Stimulated activated CD4-positive, alpha-beta T cell treated with anti-CD3 and anti-CD28 coated beads, Interleukin-12 subunit alpha, Interleukin-12 subunit beta, amount 100 ng/mL, for 4 hours (primary cell): Measurements from ENCODE around the gene MS4A6E.
A peak's percentile ranks its signal among the peaks of the same experiment; 100 is the strongest.
"Not testable (repeated sequence)": the region's sequence is repeated elsewhere in the genome, so short reads cannot be mapped to it uniquely, and the experiment has no call there.

Experiments
- DNase-seq: peaks from one replicate; pipeline ENCODE4 v3.0.0-alpha.2; 2020

The MS4A6E gene

DNA sequence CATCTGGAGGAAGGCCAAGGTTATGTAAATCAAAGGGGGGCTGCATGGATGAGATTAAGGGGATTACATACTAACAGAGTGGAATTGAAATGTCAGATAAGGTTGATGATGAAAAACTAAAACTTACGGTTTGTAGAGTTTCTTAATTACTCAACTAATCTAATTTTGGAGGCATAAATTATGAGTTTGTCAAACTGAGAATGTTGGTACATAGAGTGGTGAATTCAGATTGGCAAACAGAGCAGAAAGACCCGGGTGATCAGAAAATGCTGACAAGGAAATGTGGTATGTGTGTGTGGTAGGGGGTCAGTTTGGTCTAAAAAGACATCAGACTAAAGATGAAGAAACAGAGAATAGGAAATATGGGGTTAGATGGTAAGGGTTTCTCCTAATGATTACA, 11.0 kb downstream of the MS4A6E start:
- DNase-seq, result no peak

DNA sequence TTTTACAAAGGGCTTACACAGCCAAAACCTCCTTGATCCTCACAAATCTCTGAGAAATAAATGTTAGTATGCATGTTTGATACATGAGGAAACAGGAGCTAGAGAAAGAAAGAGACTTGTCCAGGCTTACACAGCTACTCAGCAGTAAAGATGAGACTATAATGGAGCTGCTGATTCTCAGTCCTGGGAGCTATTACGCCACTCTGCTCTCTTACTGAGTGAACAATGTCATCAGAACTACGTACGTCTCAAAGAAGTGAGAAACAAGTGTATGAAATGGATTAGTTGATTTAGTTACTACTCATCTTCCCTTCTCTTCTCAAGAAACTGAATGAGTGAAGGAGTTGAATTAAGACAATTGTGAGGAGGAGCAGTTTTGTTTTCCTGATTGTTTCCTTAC, 12.3 kb downstream of the MS4A6E start:
- DNase-seq, result no peak

DNA sequence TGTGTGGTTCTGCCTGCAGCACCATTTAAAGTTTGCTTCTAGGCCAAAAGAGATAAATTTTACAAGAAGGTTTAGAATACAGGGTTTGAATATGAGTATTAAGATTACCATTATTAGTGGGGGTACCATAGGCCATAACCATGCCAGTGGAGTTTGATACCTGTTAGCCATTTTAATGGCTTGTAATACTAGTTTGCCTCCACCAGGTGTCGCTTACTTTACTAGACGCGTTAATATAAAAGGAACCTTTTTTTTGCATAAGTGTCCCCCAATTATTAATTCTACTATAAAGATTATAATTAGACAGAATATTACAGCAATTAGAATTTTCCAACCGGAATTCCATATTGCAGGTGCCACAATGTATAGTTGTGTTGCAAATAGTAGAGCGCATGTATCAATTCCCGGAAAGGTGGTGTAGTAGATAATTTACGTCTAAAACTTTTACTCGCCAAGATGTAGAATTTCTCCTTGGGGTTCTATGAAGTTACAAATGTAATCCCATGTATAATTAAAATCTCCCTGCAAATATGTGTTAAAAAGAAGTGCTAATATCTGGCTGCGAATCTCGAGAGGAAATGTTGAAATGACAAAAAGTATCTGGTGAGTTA, 16.1 kb downstream of the MS4A6E start:
- no peak for DNase-seq

DNA sequence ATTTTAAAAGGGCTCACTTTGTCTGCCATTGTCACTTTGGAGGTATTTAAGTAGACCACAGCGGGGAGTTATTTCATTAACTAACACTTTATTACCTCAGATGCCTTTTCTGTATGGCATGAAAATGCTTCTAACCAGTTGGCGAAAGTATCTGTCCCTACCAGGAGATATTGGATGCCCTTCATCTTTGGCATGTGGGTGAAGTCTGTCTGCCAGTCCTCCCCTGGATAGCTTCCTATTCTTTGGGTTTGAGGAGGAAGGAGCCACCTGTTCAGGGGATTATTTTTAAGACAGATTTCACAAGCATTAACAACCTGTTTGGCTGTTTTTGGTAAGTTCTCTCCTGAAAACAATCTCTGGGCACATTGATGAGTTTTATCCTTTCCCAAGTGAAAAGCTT, 17.1 kb downstream of the MS4A6E start:
- no peak for DNase-seq

DNA sequence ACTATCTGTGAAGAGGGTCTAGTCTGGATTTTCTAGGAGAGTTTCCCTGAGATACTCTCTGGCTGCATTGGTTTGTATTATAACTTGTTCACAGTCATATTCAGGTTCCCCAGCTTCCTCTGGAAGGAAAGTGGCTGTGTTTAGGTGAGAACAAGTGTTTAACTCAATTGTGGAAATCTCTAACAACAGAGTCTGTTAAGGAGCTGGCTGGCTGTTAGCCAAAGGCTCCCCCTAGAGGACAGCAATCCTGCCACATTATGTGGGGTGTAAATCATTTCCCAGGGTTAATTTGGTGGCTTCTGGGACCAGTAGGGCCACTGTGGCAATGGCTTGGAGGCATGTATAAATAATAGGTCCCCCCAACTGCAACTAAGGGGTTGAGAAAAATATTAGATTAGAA, 18.4 kb downstream of the MS4A6E start:
- DNase-seq, result peak; percentile 4

DNA sequence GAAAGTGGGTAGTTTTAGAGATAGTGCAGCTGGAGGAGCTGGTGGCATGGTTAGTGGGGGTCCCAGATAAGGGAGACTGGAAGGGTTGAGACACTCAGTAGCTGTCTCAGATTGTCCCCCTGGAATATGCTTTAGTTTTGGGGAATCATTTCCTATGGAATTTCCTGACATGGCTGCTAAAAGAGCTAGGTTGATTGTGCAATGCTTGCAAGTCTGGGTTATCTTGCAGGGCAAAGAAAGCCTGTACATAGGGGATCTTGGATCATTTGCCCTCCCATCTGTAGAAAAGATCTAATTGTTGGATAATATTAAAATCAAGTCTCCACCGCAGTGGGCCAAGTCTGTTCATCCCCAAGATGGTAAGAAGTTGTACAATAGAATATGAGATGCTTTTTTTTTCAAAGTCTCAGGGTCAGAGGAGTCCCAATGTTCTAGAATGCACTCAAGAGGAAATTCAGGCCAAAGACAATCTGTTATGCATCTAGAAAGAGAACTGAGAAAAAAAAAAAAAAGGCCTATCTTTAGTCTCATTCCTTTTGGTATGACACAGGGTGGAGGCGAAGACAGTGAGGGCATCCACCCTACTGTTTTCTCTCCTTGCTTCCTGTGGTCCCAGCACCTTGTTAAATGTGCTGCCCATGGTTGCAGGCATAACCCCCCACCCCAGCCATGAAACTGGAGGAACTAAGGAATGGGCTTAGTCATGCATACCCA, 20.2 kb downstream of the MS4A6E start:
- DNase-seq, result no peak

DNA sequence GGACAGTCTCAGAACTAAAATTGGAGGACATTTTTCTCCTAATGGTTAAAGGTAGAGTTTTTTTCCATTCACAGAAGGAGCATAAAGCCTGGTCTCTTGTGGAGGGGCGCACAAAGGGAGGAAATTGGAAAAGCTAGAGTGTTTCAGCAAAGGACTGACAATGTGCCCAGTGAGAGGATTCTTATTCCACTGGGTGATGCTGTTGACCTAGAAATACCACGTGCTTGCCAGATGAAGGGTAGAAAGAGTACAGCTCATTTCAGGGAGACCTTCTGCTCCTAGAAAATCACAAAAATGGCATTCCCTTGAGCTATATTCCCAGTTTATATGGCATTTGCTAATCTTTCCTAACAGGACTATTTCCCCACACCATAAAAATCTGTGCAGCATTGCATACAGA, 21.1 kb downstream of the MS4A6E start:
- DNase-seq, result no peak

DNA sequence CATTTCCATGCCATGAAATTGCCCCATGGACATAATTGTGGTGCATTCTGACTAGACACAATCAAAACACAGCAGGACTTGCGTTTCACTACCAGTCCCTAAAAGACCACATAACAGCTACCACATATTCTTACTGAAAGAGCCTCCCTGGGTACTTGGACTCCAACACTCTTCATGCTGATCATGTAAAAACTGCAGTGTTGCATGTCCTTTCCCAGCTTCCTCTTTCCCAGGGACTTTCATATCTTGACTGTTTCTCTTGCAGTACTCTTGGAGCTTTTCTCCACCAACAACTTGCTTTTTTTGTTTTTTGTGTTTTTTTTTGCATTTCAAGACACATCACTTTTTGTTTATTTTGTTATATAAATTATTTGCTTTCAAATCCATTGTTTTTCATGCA, 22.9 kb downstream of the MS4A6E start:
- DNase-seq, result no peak

DNA sequence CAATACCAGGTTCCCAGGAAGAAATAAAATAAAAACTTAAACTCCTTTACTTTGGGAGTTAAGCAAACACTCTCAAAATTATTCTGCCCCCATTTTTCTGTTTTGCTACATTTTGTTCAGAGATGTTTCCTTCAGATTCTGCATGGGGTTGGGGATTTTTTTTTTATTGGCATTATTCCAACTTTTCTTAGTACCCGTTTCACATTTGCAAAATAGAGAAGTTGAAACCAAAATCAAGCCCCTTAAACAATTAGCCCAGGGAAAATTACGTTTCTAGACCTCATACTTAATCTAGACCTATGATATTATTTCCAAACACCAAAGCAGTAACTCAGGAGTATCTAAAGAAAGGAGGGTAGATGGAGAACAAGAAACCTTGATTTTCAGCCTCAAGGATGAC, 30.7 kb downstream of the MS4A6E start:
- no peak for DNase-seq

DNA sequence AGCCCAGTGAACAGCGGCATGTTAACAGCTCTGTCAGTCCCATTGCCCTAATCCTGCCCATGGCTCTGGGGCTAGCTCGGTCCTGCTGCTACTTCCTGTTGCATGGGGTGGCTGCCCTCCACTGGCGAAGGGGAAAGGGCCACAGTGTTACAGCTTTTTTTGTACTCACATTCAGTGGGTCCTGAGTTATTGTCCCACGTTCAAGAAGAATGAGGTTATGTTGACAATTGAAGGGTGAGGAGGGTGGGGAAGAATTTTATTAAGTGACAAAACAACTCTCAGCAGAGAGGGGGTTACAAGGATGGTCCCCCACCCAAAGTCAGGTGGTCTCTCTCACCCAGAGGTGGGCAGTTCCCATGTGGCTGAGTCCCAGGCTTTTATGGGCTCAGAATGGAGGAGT, 33.6 kb downstream of the MS4A6E start:
- no peak for DNase-seq

DNA sequence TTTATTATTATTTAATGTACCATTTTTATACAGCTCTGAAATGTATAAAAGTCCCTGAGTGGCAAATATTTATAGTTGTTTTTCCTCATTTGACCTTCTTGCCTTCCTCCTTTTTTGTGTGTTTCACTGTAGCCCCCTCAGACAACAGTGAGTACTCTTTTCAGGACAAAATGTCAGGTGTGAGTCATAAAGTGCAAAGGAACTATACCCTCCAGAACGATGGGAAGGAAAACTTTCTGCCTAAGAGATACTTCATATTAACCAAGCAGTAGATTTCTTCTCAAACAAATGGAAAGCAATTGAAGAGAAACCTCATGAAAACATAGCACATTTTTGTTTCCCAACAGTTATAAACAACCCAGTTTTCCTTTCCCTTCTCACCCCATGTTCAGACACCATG, 35.2 kb downstream of the MS4A6E start:
- DNase-seq, result no peak

DNA sequence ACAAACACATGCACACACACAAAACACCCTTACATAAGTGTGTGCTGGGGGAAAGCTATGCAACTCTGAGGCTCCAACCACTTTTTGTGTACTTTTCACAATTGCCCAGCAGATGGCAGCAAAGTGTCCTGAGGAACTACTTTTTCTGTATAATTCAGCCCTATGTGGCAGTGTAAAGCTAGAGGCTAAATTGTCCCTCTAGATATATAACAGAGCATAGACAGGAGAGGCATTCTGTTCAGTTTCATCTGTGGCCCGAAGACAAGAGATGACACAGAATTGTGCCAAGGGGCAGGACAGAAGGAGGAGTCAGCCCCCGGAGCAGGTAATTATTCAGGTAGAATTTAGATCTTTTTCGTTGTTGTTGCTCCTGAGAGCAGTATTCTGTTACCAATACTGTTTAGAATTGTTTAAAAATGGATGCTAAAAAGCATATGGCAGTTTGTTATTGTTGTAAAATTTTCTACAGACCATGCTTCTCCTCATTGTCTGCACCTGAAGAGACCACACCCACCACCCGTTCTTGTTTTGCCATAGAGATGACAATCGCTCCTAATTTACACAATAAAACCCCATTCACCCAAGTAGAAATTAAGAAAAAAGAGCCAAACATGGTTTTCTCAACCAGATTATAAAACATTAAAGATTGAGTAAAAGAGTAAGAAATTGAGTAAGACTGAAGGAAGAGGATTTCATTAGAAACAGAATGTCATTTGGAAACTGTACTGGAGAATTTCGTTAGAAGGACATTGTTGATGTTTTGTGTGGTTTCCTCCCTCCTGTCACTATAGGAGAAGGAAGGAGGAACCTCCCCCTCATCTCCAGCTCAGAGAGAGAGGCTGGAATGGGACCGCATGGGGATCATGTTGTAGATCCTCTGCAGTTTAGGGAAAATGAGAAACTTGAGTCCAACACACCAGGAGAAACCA, 36.8 kb downstream of the MS4A6E start:
- peak; percentile 33 for DNase-seq

DNA sequence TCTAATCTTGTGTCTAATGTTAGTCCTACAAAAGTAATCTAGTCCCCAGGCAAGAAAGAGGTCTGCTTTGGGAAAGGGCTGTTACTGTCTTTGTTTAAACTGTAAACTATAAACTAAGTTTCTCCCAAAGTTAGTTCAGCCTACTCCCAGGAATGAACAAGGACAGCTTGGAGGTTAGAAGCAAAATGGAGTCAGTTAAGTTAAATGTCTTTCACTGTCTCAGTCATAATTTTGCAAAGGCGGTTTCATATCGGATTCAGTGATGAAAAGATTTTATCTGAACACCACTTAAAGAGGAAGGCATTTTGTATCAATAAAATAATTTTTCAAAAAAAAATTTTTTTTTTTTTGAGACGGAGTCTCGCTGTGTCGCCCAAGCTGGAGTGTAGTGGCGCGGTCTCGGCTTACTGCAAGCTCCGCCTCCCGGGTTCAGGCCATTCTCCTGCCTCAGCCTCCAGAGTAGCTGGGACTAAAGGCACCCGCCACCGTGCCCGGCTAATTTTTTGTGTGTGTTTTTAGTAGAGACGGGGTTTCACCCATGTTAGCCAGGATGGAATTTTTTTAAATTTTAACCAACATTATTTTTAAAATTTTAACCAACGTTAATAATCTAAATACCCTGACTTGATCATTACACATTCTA, 39.3 kb downstream of the MS4A6E start:
- DNase-seq, result not testable (repeated sequence)

DNA sequence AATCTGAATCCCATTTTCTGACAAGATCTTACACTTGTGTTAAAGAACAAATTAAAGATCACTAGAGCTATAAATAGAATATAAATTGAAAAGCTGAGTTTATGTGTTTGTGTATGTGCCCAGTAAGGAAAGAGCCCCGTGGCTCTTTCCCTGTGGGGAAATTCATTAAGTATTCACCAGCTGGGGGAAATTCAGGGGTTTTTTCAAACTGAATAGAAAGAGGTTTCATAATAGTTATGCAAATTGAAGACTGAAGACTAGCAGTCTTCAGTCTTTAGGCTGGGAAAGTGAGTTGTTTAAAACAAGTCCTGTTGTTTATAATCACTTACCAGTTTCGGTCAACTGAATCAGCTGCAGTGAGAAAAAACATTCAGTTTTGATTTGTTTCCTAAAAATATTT, 40.0 kb downstream of the MS4A6E start:
- DNase-seq, result no peak

DNA sequence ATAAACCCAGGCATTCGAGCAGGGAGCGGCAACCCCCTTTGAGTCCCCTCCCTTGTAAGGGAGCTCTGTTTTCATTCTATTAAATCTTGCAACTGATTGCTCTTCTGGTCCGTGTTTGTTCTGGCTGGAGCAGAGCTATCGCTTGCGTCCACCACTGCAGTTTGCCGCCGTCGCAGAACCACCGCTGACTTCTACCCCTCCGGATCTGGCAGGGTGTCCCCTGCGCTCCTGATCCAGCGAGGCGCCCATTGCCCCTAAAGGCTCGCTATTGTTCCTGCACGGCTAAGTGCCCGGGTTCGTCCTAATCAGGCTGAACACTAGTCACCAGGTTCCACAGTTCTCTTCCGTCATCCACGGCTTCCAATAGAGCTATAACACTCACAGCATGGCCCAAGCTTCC, 40.8 kb downstream of the MS4A6E start:
- no peak for DNase-seq

DNA sequence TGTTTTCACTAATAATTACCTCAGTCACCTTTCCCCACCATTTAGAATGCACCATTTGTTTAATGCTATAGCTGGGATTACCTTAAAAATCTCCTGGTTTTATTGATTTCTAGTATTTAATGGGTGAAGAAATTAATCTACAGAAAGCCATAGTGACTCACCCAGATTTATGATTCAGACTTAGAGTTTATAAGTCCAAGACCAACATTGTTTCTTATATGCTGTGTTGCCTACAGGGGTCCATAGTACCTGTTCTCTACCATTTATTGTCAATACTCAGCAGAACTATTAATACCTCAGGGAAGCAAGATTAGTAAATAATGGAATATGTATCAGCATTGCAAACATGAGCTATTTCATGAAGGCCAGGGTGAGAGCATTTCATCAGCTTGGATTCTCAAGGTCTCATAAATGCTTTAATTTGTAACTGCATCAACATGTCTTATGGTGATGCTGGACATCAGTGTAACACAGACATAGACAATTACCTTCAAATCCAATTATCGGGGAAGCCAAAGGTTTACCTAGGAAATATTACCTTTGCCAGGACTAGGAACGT, 43.3 kb downstream of the MS4A6E start:
- no peak for DNase-seq

DNA sequence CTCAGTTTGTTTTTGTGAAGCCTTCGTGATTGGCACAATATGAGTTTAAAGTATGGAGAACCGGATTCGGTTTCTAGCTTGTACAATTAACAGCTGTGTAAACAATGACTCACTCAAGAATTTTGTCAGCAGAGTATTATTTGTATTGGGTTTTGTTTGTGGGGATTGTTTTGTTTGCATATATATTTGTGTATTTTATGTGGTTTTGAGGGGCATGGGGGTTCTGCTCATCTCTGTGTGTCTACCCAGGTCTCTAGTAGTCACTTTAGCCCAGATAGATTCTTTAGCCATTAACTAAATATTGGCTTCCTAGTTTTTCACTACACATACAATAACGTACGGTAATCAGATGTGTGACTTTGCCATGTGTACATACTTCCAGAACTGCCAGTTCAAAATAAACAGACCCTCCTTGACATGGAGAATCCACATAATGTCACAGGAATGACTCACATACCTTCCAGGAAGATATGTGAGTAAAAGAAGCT, 43.8 kb downstream of the MS4A6E start:
- DNase-seq, result no peak

DNA sequence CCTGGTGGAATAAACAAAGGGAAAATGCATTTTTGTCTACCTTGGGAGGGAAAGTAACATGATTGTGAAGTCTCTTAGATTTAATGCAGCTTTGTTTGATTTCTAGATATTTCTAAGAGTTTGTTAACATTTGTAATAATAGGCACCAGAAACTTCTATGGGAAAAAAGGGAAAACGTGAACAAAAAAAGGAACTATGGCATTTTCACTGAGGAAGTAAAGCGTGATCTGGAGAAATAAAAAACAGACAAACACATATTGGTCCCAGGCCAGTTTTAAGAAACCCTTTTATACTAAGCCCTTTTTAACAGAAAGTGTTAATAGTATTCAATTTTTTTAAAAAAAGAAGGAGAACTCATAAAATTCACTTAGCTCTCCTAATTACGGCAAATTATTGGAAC, 44.3 kb downstream of the MS4A6E start:
- no peak for DNase-seq

DNA sequence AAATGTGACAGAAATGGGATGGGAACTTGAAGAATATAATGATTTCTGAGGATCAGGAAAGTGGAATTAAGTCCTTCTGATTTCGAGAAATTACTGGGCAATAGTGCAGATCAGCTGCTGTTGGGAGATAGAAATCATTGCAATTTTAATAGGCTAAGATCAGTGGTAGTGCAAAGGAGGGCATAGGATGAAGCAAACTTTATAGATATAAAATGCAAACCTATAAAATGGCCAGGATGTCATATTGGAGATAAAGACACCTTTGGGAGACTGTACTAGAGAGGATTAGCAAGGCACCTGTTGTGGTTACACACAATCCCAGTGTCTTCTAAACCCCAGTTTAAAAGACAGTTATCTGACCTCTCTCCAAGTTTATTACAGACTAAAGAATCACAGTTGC, 44.8 kb downstream of the MS4A6E start:
- no peak for DNase-seq

DNA sequence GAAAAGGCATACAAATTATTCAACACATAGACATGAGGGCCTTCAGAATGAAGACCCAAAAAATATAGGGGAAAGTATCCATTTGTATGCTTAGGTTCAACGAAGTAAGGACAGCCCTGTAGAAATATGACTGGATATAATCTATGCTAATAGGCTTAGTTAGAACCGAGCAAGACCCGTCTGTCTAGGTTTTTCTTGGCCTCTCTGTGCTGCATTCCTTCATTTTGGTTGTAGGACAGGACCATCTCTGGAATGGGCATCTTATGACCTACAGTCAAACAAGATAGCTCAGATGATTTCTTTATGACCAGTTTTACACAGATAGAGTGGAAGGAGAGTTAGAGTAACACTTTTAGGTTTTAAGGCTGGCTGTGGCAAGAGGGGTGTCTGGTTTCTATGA, 45.7 kb downstream of the MS4A6E start:
- no peak for DNase-seq

DNA sequence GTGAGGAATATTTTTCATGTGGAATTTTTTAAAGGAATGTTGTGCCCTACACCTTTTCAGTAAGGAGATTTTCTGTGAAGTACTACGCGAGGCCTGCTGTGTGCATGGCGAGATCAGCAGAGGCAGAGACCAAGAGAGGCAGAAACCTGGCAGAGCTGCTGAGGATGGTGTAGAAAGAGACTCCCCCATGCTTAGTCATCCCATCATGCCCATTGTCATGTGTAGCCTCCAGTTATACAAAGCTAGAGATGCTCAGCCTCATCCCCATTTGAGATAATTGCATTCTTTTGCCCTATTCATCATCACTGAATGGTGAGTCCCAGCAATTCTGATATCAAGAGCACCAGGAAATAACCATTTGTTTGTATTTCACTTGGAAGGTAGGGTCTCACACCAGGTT, 48.3 kb downstream of the MS4A6E start:
- no peak for DNase-seq

DNA sequence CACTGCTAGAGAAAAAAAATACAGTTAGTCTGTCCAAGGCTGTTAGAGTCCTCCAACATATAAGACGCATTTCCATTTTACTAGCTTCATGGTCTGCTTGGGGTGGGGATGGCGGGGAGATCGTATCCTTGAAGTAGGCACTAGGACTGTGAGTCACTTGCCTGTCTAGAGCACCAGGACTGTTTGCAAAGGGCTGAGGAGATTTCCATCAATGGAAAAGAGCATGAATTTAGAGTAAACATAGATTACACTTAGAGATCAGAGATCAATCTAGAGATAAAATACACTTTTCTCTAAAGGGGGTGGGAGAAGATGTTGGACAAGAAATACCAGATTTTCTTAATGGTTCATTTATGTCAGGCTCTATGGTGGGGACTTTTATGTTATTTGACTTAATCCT, 49.5 kb downstream of the MS4A6E start:
- no peak for DNase-seq
